Body of pancreas (tissue), 4 donors: ENCODE measurements around the gene CA12.

Experiments used
- POLR2A ChIP-seq, 3 donors: fragments of 450-650 bp; IDR thresholded peaks; one replicate each; pipeline ENCODE4 v1.6.1; 2016; ENCODE audit warnings: antibody characterized with exemption in 3 of 3, mild to moderate bottlenecking in 2 of 3
- TF ChIP-seq, protein P1 (sequence below), 7 experiments: fragments of 450-650 bp in 4 of 7; fragments of 200-600 bp in 3 of 7; sonication (generic) in 3 of 7; IDR thresholded peaks; one replicate each; pipeline ENCODE4 v1.5.1; 2016 to 2019; ENCODE audit warnings: antibody characterized with exemption in 7 of 7

DNA sequence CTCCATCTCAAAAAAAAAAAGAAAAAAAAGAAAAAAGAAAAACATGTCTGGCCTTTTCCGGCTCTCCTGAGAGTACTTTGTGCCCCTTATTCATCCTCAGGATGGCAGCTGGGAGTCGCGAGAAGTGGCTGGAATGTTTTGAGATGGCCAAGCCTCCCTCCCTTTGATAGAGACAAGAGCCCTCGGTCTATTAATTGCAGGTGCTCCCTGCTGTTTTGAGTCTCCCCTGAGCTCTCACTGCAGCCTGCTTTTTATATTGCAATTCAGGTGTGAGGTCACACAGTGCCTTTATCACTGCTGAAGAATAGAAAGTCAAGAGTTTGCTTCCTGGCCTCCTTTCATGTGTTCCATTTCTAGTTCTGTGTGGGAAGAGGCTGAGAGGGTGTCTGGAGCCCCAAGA, 10.9 kb downstream of the CA12 start:
- TF ChIP-seq, protein P1, sequence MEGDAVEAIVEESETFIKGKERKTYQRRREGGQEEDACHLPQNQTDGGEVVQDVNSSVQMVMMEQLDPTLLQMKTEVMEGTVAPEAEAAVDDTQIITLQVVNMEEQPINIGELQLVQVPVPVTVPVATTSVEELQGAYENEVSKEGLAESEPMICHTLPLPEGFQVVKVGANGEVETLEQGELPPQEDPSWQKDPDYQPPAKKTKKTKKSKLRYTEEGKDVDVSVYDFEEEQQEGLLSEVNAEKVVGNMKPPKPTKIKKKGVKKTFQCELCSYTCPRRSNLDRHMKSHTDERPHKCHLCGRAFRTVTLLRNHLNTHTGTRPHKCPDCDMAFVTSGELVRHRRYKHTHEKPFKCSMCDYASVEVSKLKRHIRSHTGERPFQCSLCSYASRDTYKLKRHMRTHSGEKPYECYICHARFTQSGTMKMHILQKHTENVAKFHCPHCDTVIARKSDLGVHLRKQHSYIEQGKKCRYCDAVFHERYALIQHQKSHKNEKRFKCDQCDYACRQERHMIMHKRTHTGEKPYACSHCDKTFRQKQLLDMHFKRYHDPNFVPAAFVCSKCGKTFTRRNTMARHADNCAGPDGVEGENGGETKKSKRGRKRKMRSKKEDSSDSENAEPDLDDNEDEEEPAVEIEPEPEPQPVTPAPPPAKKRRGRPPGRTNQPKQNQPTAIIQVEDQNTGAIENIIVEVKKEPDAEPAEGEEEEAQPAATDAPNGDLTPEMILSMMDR (IDR thresholded peaks at IDR 0.05), result no peak
- no peak for TF ChIP-seq POLR2A (IDR thresholded peaks at IDR 0.05)
